DOHH2 (cell line): ENCODE results near the gene ELFN1.

Source experiments
- H3F3A ChIP-seq: fragments of 200-600 bp; sonication (generic), shearing (Covaris generic); 2 replicates; pipeline ENCODE4 v1.6.0; 2016; ENCODE audit warnings: antibody characterized with exemption, mild to moderate bottlenecking; ENCODE audit not compliant: control insufficient read depth, insufficient read depth
- H3K27ac ChIP-seq: fragments of 200-600 bp; sonication (generic); 2 replicates; pipeline ENCODE4 v1.5.1; 2014; ENCODE audit warnings: low read depth, mild to moderate bottlenecking, low read length, moderate library complexity
- H3K27me3 ChIP-seq: fragments of 200-600 bp; sonication (generic); 2 replicates; pipeline ENCODE4 v1.6.1; 2014; ENCODE audit warnings: mild to moderate bottlenecking, low read length, mixed read lengths; ENCODE audit not compliant: control insufficient read depth
- H3K36me3 ChIP-seq: fragments of 200-600 bp; sonication (generic); 2 replicates; pipeline ENCODE4 v1.6.1; 2014; ENCODE audit warnings: mild to moderate bottlenecking, low read length, moderate library complexity, mixed read lengths; ENCODE audit not compliant: control insufficient read depth
- H3K4me1 ChIP-seq: fragments of 200-600 bp; sonication (generic); 2 replicates; pipeline ENCODE4 v1.6.1; 2014; ENCODE audit warnings: mild to moderate bottlenecking, low read length, mixed read lengths; ENCODE audit not compliant: control insufficient read depth
- H3K4me2 ChIP-seq: fragments of 200-600 bp; sonication (generic); 2 replicates; pipeline ENCODE4 v1.6.0; 2014; ENCODE audit warnings: mild to moderate bottlenecking, low read length, moderate library complexity
- H3K4me3 ChIP-seq: fragments of 200-600 bp; sonication (generic); 2 replicates; pipeline ENCODE4 v1.5.1; 2014; ENCODE audit warnings: mild to moderate bottlenecking, low read length, mixed read lengths
- H3K79me2 ChIP-seq: fragments of 200-600 bp; sonication (generic); 2 replicates; pipeline ENCODE4 v1.6.1; 2014; ENCODE audit warnings: mild to moderate bottlenecking, low read length, mixed read lengths; ENCODE audit not compliant: control insufficient read depth
- H3K9me2 ChIP-seq: fragments of 200-600 bp; sonication (generic); replicated peaks from 2 replicates; pipeline ENCODE4 v1.6.1; 2014; ENCODE audit warnings: mild to moderate bottlenecking, low read length, mixed read lengths; ENCODE audit not compliant: control insufficient read depth
- H3K9me3 ChIP-seq: fragments of 200-600 bp; sonication (generic); 2 replicates; pipeline ENCODE4 v1.6.1; 2014; ENCODE audit warnings: antibody characterized with exemption, low read length, mixed read lengths; ENCODE audit not compliant: control insufficient read depth, insufficient read depth
- H4K20me1 ChIP-seq: fragments of 200-600 bp; sonication (generic); 2 replicates; pipeline ENCODE4 v1.6.0; 2014; ENCODE audit warnings: low read depth, mild to moderate bottlenecking, antibody characterized with exemption, low read length, moderate library complexity; ENCODE audit not compliant: control insufficient read depth, insufficient read depth
- EZH2phosphoT487 ChIP-seq: fragments of 200-600 bp; sonication (generic); IDR thresholded peaks from 2 replicates; pipeline ENCODE4 v1.6.1; 2017; ENCODE audit warnings: borderline replicate concordance, mild to moderate bottlenecking, antibody characterized with exemption, low read length, moderate library complexity, mixed read lengths
- TF ChIP-seq, protein P1 (sequence below): fragments of 200-600 bp; sonication (generic); IDR thresholded peaks from one replicate; pipeline ENCODE4 v1.5.1; 2014; ENCODE audit warnings: antibody characterized with exemption, mild to moderate bottlenecking, low read depth, low read length; ENCODE audit not compliant: poor library complexity, severe bottlenecking

Gene ELFN1

GRCh38 chr7:1663857-1664651, 6.0 kb upstream of the ELFN1 start:
- no peak overlapping the region for H3K4me2 ChIP-seq
- H3K27me3 ChIP-seq, result peaks cover 58% of the 10 kb centered on the region
- H3F3A ChIP-seq, result peaks cover 3% of the 10 kb centered on the region; the same call in 1 of the 2 replicates
- no peaks in the 10 kb centered on the region for H3K36me3 ChIP-seq
- TF ChIP-seq, protein P1, sequence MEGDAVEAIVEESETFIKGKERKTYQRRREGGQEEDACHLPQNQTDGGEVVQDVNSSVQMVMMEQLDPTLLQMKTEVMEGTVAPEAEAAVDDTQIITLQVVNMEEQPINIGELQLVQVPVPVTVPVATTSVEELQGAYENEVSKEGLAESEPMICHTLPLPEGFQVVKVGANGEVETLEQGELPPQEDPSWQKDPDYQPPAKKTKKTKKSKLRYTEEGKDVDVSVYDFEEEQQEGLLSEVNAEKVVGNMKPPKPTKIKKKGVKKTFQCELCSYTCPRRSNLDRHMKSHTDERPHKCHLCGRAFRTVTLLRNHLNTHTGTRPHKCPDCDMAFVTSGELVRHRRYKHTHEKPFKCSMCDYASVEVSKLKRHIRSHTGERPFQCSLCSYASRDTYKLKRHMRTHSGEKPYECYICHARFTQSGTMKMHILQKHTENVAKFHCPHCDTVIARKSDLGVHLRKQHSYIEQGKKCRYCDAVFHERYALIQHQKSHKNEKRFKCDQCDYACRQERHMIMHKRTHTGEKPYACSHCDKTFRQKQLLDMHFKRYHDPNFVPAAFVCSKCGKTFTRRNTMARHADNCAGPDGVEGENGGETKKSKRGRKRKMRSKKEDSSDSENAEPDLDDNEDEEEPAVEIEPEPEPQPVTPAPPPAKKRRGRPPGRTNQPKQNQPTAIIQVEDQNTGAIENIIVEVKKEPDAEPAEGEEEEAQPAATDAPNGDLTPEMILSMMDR, result no peak
- peak; percentile 56; the same call in 1 of the 2 replicates for TF ChIP-seq EZH2phosphoT487
- no peak overlapping the region for H3K4me3 ChIP-seq
- no peaks in the 10 kb centered on the region; the same call in 1 of the 2 replicates for H4K20me1 ChIP-seq
- H3K79me2 ChIP-seq, result no peaks in the 10 kb centered on the region
- no peak overlapping the region for H3K27ac ChIP-seq
- H3K9me2 ChIP-seq, result no peaks in the 10 kb centered on the region
- H3K9me3 ChIP-seq, result no peaks in the 10 kb centered on the region
- no peaks in the 10 kb centered on the region for H3K4me1 ChIP-seq

GRCh38 chr7:1664711-1665548, 5.1 kb upstream of the ELFN1 start:
- Histone ChIP-seq H3K4me3 (no peak overlapping the region), H3K36me3 (no peaks in the 10 kb centered on the region), H3K27me3 (peaks cover 63% of the 10 kb centered on the region), H3K9me3 (no peaks in the 10 kb centered on the region), H3K27ac (no peak overlapping the region), H4K20me1 (no peaks in the 10 kb centered on the region; the same call in 1 of the 2 replicates), H3F3A (peaks cover 3% of the 10 kb centered on the region; the same call in 1 of the 2 replicates), H3K4me1 (no peaks in the 10 kb centered on the region), H3K9me2 (no peaks in the 10 kb centered on the region), H3K79me2 (no peaks in the 10 kb centered on the region), H3K4me2 (peak overlapping the region; percentile 5; the same call in 1 of the 2 replicates)
- TF ChIP-seq EZH2phosphoT487, result no peak
- TF ChIP-seq, protein P1, result peak; percentile 82

GRCh38 chr7:1665549-1666316, 4.3 kb upstream of the ELFN1 start:
- no peak overlapping the region; the same call in 1 of the 2 replicates for H3K4me2 ChIP-seq
- H3K9me2 ChIP-seq, result no peaks in the 10 kb centered on the region
- no peak overlapping the region for H3K27ac ChIP-seq
- H4K20me1 ChIP-seq, result no peaks in the 10 kb centered on the region; the same call in 1 of the 2 replicates
- peaks cover 63% of the 10 kb centered on the region for H3K27me3 ChIP-seq
- H3K9me3 ChIP-seq, result no peaks in the 10 kb centered on the region
- TF ChIP-seq, protein P1, result no peak
- 0 out of 2 replicates have a peak, but pooled peaks have one; percentile 51 for TF ChIP-seq EZH2phosphoT487
- peaks cover 3% of the 10 kb centered on the region; the same call in 1 of the 2 replicates for H3F3A ChIP-seq
- no peaks in the 10 kb centered on the region for H3K36me3 ChIP-seq
- H3K4me1 ChIP-seq, result no peaks in the 10 kb centered on the region
- H3K79me2 ChIP-seq, result no peaks in the 10 kb centered on the region
- H3K4me3 ChIP-seq, result no peak overlapping the region
